C1 segment of cervical spinal cord (tissue), 14 donors: ENCODE measurements around the gene MALT1.

Source experiments
- DNase-seq, 14 donors: peaks; one replicate each; lab custom pipeline; 2025; lab: John Stamatoyannopoulos, UW

The MALT1 gene

GRCh38 chr18:58653814-58654509 lies 17.3 kb upstream of the MALT1 start:
- DNase-seq: no peak

DNA sequence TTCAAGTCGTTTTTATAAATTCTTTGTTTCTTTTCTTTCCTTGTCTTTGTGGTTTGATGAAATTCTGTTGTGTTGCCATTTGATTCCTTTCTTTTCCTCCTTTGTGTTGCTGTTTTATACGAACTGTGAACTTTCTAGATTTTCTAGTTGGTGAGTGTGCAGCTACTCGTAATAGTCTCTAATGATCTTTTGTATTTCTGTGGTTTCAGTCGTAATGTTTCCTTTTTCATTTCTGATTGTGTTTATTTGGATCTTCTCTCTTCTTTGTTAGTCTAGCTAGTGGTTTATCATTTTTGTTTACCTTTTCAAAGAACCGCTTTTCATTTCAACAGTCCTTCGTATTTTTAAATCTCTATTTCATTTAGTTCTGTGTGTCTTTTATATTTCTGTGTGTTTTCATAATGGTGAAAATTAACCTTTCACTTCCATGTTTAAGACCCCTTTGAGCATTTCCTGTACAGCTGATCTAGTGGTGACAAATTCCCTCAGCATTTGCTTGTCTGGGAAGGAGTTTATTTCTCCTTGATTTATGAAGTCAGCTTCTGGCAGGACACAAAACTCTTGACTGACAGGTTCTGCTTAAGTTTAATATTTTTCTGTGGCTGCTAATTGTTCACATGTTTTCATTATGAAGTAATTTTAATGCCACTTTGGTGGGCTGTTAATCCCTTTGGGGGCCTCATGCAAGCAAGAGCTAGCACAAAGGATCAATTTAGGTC lies 16.2 kb upstream of the MALT1 start:
- DNase-seq: no peak

DNA sequence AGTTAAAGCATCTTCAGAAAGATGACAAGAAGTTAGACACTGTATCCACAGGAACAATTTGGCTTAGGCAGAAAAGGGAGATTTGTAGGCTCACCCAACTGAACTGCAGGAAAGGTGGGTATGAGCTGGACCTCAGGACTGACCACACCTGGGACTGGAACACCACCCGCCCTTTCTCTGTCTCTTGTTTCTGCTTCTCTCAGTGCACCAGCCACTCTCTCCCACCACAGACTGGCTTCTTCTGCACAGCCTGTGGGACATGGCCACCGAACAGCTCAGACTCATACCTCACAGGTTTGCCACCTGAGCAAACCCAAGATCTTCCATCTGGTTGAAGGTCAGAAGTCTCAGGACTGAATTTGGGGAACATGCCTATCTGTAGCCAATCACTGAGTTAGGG lies 14.2 kb upstream of the MALT1 start:
- DNase-seq: no peak

DNA sequence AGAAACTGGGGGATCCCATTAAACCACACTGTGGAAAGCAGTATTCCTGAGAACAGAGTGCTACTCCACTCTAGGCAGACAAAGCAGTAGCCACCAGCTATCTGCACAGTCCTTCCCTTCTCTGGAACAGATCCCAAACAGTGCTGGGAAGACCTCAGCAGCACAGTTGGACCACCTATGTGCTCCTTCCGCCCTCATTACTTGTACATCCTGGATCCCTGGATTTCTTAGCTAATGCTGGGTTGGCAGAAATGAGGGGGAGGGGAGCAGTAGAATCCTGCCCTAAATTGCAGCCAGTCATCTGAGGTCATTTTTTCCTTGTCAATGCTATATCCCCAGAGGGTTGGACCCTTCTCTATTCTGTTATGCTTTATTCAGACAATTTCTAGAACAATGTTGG lies 13.8 kb upstream of the MALT1 start:
- no peak for DNase-seq

- DNase-seq: no peak
These were observed 11.6 kb upstream of the MALT1 start for GRCh38 chr18:58659691-58660090.

DNA sequence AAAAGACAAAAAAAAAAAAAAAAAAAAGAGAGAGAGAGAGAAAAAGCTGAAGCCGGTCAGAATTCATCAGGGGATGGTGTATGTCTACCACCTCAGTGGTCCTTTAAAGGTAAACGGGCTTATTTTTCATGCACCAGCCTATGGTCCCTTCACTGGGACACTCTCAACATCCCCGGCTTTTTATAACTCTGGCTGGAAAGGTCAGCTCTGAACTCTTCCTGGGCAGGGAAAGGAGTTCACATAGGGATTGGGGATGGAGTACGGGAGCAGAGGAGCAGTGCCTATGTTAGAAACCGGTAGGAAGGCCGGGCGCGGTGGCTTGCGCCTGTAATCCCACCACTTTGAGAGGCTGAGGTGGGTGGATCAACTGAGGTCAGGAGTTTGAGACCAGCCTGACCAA lies 10.3 kb upstream of the MALT1 start:
- no peak for DNase-seq

- DNase-seq: no peak
These were observed 9.8 kb upstream of the MALT1 start for GRCh38 chr18:58661423-58661822.

DNA sequence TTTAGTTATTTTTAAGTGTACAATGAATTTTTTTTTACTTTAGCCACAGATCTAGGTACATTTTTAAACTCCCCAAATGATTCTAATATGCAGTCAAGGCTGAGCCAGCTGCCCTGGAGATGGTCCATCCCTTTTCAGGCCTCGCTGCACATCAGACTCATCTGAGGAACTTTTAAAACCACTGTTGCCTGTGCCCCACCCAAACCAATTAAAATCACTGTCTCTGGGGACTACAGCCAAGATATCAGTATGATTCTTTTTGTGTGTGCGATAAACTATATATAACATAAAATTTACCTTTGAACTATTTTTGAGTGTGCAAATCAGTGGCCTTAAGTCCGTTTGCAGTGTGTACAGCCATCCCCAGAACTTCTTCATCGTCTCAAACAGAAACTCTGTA lies 9.1 kb upstream of the MALT1 start:
- no peak for DNase-seq

DNA sequence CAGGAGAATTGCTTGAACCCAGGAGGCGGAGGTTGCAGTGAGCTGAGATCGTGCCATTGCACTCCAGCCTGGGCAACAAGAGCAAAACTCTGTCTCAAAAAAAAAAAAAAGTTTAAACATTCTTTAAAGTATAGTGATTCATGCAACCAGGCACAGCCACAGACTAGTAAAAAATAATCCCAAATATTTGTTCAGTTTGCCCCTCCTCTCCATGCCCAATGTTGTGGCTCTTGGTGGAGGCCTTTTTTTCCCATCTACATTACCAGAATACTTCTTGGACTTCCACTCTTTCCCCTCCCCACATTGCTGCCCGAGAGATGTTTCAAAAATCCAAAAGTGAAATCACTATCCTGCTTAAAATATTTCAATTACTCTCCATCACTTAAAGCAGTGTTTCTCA lies 5.1 kb upstream of the MALT1 start:
- no peak for DNase-seq

DNA sequence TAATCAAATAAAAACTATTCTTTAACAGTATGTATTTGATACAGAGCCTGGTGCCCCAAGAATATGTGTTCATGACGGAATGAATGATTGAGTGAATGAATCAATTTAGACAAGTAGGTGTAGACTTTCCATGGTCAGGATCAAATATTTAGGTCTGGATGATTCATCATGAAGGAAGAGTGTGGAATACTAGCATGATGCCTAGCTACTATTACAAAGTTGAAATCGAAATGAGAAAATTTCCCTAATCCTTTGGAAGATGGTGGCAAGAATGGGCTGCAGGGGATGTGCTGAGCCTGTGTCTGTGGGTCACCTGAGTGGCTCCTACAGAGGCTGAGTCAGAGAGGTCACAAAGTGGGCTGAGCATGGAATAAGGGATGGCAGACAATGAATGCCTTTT lies 3.1 kb upstream of the MALT1 start:
- no peak for DNase-seq

GRCh38 chr18:58668897-58669296 lies 2.4 kb upstream of the MALT1 start:
- no peak for DNase-seq

GRCh38 chr18:58669731-58670378 lies 1.4 kb upstream of the MALT1 start:
- DNase-seq: no peak

DNA sequence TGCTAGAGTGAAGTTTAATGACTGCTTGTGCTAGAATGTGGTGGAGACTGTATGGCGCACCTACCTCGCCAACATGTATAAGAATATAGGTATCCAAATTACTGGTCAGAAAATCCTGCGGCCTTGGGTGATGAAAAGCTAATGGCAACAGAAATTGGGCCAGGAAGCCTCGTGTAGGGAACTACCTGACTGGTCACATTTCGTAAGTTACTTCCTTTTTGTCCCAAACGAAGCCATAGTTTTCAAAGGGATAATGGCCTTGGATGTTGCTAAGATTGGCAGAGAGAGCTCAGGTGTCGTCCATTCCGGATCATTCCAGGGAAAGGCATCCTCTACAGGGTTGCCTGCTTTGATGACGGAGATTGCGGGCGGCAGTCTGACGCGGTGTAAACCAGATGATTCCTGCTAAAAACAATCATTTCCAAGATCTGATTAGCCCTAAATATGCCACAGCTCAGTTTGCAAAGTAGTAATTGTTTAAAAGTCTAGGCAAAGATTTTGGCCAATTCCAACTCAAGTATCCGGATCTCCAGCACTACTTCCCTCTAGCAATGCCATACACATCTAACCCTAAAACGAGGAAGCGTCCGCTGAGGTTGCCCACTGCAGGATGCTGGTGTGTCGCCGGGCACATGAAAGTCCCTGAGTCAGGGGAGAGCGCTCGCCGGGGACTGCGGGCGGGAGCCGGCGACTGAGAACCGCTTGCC lies 708 bp upstream of the MALT1 start:
- no peak for DNase-seq

- peak in 9 of 14 donors; percentile 34 to 71 (median 48) for DNase-seq
These were observed 633 bp downstream of the MALT1 start for GRCh38 chr18:58671632-58672564.

GRCh38 chr18:58674159-58674558 lies 2.9 kb downstream of the MALT1 start:
- DNase-seq: no peak

DNA sequence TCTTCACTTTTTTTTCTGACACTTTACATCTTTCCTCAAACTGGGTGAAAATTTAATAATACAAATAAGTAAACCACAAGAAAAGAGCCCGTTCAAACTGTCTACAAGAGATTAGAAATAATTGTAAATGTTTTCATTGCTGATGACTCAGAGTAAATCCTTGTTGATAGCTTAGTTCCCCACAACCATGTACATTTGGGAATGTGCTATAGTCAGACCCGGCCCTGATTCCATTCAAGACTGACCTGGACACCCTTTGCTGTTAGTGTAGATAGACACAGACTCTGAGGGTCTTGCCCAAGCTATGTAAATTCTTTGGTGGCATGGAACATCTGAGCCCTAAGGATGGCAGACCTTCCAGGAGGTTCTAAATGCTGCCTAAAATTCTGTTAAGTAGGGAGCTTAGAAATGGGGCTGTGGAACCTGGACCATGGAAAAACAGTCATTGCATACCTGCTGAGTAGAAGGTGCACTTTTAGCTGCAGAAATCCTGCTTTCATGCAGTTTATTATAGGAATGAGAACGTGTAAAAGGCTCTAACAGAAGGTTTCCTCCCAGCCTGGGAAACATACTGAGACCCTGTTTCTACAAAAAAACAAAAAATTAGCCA lies 3.7 kb downstream of the MALT1 start:
- DNase-seq: no peak

GRCh38 chr18:58676270-58676669 lies 5.0 kb downstream of the MALT1 start:
- DNase-seq: no peak

DNA sequence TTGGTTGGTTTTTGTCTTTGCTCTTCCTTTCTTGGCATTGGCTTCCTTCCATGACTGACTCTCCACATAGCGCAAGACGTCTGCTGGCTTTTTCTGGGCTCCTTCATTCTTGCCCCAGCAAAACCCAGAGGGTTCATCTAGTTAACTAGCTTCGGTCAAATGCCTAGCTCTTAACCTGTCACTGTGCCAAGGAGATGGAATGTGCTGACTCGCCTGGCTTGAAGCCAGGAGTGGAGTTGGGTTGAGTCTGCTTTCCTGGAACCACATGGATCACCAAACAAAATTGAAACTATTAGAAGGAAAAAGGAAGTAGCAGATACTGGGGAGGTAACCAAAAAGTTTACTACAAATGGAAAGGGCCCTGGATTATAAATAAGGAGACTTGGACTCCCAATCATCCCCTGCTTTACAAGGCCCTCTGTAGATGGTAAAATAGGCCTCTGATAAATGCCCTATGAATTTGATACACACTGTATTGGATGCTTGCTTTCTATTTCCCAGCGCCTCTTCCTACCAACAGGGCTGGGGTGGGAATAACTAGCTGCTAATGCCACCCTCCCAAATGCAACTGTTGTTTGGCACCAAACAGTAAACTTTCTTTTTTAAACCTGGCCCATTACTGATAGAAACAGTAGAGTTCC lies 11.3 kb downstream of the MALT1 start:
- DNase-seq: peak in 1 of 14 donors; percentile 26

DNA sequence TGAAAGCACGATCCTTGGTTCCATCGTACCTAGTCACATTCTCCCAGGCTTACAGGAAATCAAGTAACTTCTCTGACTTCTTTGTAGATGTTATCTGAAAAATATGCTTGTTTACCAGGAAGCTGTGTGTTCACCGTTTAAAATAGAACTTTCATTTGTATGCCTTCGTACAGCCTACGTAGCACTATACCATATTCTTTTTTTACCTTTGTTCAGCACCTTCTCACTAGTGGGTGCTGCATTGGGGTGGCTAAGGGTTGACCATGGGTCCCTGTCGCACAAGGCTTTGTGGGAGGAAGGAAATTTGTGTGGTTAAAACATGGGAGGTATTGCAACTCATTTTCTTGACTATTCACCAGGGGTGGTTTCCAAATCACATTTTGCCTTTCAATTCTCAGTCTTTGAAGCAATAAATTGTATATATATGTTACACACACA lies 16.6 kb downstream of the MALT1 start:
- DNase-seq: no peak

- no peak for DNase-seq
These were observed 19.0 kb downstream of the MALT1 start for GRCh38 chr18:58690259-58690658.
